ENCODE results near the gene RGS8.

DNA sequence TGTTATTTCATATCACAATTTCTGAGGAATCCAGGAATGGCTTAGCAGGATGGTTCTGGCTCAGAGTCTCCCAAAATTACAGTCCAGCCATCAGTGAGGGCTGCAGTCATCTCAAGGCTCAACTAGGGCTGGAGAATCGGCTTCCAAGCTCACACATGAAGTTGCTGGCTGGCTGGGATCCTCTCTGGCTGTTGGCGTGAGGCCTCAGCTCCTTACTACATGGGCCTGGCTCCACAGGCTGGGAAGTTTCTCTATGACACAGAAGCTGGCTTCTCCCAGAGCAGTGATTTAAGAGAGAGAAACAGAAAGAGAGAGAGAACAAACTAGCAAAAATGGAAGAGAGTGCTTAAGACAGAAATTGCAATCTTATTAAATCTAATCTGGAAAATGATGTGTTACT is 38.8 kb upstream of the RGS8 start:
- TF ChIP-seq, protein P1, sequence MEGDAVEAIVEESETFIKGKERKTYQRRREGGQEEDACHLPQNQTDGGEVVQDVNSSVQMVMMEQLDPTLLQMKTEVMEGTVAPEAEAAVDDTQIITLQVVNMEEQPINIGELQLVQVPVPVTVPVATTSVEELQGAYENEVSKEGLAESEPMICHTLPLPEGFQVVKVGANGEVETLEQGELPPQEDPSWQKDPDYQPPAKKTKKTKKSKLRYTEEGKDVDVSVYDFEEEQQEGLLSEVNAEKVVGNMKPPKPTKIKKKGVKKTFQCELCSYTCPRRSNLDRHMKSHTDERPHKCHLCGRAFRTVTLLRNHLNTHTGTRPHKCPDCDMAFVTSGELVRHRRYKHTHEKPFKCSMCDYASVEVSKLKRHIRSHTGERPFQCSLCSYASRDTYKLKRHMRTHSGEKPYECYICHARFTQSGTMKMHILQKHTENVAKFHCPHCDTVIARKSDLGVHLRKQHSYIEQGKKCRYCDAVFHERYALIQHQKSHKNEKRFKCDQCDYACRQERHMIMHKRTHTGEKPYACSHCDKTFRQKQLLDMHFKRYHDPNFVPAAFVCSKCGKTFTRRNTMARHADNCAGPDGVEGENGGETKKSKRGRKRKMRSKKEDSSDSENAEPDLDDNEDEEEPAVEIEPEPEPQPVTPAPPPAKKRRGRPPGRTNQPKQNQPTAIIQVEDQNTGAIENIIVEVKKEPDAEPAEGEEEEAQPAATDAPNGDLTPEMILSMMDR (conservative IDR thresholded peaks at IDR 0.05): no peak
- TF ChIP-seq EZH2 (IDR thresholded peaks at IDR 0.05; ENCODE audit: low read depth): no peak
